ENCODE results near the gene OPN1SW. TPM values are rescaled to one million over a fixed set of nuclear protein-coding genes. Genes with fewer than 3 reads are reported as not detected.

OPN1SW gene
- total RNA-seq, 4 donors from 2014 or later, result not detected

DNA sequence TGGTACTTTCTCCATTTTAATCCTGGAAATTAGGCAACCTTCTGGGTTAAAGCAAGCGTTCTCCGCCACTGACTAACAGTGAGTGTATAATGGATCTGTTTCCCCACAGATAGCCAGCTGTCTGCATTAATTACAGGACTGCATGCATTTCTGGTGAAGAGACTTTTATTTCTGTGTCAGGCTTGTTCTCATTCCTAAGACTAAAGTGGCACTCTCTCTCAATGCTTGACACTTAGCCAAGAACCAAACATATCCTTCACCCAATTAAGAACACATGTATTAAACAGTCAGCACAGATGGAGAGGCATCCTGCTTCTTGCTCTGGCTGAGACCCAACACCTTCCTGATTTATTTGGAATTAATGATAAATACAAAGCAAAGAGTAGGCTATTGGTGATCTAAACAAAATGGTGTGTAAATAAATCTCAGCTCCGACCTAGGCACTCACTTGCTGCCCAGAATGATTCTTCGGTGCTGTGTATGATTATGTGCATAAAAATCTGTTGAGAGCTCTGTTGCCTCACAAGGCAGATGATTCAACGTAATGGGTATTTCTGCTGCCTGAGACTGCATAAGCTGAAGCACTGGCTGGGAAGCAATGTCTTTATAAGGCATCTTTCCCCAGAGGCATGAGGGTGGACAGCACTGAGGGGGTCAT, 19.6 kb downstream of the OPN1SW start:
- WGBS, 2 donors, result 69 to 72% methylated on average over 5 of the region's 5 CpGs
- intact Hi-C loops (cut with DNase I; ENCODE audit: low total_unique reads), result no loop called here
- TF ChIP-seq, protein P1, sequence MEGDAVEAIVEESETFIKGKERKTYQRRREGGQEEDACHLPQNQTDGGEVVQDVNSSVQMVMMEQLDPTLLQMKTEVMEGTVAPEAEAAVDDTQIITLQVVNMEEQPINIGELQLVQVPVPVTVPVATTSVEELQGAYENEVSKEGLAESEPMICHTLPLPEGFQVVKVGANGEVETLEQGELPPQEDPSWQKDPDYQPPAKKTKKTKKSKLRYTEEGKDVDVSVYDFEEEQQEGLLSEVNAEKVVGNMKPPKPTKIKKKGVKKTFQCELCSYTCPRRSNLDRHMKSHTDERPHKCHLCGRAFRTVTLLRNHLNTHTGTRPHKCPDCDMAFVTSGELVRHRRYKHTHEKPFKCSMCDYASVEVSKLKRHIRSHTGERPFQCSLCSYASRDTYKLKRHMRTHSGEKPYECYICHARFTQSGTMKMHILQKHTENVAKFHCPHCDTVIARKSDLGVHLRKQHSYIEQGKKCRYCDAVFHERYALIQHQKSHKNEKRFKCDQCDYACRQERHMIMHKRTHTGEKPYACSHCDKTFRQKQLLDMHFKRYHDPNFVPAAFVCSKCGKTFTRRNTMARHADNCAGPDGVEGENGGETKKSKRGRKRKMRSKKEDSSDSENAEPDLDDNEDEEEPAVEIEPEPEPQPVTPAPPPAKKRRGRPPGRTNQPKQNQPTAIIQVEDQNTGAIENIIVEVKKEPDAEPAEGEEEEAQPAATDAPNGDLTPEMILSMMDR (IDR thresholded peaks at IDR 0.05), result no peak
- no peak for TF ChIP-seq POLR2A (IDR thresholded peaks at IDR 0.05)
- no peak overlapping the region for H3K4me3 ChIP-seq (ENCODE audit: low read depth, poor library complexity, severe bottlenecking)
- peak in 1 of 2 donors; percentile 24 for DNase-seq (ENCODE audit: low spot score in 2 of 2)

DNA sequence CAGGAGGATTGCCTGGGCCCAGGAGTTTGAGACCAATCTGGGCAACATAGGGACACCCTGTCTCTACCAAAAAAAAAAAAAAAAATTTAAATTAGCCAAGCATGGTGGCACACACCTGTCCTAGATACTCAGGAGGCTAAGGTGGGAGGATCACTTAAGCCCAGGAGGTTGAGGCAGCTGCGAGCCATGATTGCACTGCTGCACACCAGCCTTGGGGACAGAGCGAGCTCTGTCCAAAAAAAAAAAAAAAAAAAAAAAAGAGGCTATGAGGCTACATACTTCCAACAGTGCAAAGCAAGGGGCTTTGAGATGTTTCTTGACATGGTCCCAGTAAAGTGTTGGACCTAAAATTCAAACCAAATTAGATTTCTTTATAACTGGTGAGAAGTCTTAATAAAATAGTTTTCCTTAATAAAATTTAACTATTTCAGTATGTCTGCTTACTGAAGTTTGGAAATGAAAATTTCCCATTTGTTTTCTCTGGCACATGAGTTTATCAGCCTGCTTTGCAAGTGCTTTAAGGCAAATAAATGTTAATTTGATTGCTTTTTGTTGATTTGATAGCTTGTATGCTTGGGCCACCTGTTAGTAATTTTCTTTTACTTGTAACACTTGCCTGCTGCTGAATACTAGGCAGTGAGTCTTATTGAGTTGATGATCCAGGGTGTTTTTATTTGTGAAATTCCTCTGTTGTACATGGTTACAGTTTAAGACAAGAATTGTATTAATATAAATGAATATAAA, 20.3 kb downstream of the OPN1SW start:
- DNase-seq (ENCODE audit: low spot score in 2 of 2), result no peak
- 88 to 98% methylated on average over 2 of the region's 2 CpGs for WGBS, 2 donors
- intact Hi-C loops (cut with DNase I; ENCODE audit: low total_unique reads), result no loop called here
- H3K4me3 ChIP-seq (ENCODE audit: low read depth, poor library complexity, severe bottlenecking), result no peak overlapping the region
- TF ChIP-seq, protein P1 (IDR thresholded peaks at IDR 0.05), result no peak
- TF ChIP-seq POLR2A (IDR thresholded peaks at IDR 0.05), result no peak

DNA sequence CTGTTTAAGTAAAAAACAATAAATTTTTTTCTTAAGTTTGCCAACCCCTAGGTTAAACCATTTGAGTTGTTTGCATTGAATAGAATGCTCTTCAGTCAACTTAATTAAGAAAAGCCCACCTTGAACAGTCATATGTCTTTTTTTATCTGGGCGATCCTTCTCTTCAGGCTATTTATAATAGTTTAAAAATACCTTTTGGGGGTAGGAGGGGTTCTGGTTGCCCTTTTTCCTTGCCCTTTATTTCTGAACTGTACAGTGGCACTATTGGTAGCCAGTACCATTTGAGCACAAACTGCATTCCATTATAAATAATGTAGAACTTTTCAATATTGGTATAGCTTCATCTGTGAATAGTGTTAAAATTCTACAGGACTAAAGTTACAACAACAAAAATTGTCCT, 23.3 kb downstream of the OPN1SW start:
- TF ChIP-seq, protein P1 (IDR thresholded peaks at IDR 0.05), result no peak
- TF ChIP-seq POLR2A (IDR thresholded peaks at IDR 0.05), result no peak
- no peak overlapping the region for H3K4me3 ChIP-seq (ENCODE audit: low read depth, poor library complexity, severe bottlenecking)
- no peak for DNase-seq (ENCODE audit: low spot score in 2 of 2)
- 81 to 86% methylated on average over 1 of the region's 1 CpG for WGBS, 2 donors
- intact Hi-C loops (cut with DNase I; ENCODE audit: low total_unique reads), result no loop called here

DNA sequence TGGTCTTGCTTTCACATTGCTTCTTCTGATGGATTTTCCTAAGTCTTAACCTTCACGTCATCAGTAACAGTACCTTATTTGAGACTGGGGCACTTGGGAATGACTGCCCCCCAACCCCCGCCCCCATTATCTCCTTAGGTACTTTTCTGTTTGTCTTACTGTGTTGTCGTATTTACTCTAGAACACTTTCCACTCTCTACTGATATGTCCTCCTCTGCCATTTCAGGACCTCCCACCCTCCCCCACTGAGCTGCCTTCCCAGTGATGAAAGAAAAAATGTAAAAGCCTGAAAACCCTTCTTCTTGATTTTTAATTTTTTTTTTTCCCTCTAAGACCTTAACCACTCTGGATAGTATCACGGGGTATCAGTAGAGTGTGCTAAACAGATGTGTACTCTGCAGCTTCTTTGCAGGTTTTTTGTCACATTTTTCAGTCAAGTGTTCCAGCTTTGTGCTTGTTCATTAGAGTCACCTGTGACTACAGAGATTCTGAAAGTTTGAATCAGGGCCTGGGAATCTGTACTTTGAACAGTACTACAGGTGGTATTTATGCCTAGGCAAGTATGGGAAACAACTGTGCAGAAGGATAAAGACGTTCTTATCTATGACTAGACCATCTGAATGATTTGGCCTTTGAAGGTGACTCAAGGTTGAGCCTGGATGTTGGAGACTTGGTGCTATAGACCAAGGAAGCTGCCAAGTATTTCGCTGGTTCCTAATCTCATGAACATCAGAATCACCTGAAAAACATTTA, 28.1 kb downstream of the OPN1SW start:
- no peak for DNase-seq (ENCODE audit: low spot score in 2 of 2)
- intact Hi-C loops (cut with DNase I; ENCODE audit: low total_unique reads), result no loop called here
- H3K4me3 ChIP-seq (ENCODE audit: low read depth, poor library complexity, severe bottlenecking), result no peak overlapping the region
- 85 to 87% methylated on average over 6 of the region's 6 CpGs for WGBS, 2 donors
- TF ChIP-seq POLR2A (IDR thresholded peaks at IDR 0.05), result no peak
- TF ChIP-seq, protein P1 (IDR thresholded peaks at IDR 0.05), result no peak

DNA sequence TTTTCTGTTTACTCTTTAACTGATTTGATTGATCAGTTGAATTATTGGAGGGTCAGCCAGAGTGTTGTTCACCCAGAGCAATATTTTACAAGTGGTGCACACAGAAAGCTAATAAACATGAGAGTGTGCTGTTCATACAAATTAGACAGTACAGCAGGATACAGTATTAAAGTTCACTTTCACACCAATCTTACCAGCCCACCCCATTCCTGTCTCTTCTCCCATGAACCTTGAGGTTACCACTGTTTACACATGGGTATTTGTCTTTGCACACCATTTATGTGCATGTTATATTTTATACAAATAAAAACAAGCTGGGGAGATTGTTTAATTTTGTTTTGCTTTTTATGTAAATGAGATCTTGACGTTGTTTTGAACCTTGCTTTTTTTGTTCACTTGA, 29.9 kb downstream of the OPN1SW start:
- 66 to 68% methylated on average over 1 of the region's 1 CpG for WGBS, 2 donors
- no peak for DNase-seq (ENCODE audit: low spot score in 2 of 2)
- H3K4me3 ChIP-seq (ENCODE audit: low read depth, poor library complexity, severe bottlenecking), result no peak overlapping the region
- TF ChIP-seq POLR2A (IDR thresholded peaks at IDR 0.05), result no peak
- TF ChIP-seq, protein P1 (IDR thresholded peaks at IDR 0.05), result no peak
- intact Hi-C loops (cut with DNase I; ENCODE audit: low total_unique reads), result no loop called here
